AG04450 (cell line): Measurements from ENCODE around the gene OR2V1. TPM values are rescaled to one million over a fixed set of nuclear protein-coding genes. Genes with fewer than 3 reads are reported as not detected.

Experiments used
- CTCF ChIA-PET: fragments of 300-600, 350-600 bp; formaldehyde crosslinking; extraction: SDS; loops from one replicate; lab custom pipeline; 2022; ENCODE audit warnings: antibody characterized with exemption, inconsistent platforms; lab: Charles Lee
- POLR2A ChIA-PET: fragments of 350-600 bp; formaldehyde crosslinking; extraction: SDS; loops from one replicate; lab custom pipeline; 2021; ENCODE audit warnings: antibody characterized with exemption, inconsistent platforms; lab: Yijun Ruan, JAX
- DNase-seq: peaks from one replicate; pipeline ENCODE4 v3.0.0-alpha.2; 2011; ENCODE audit warnings: low read depth, low spot score
- H3K27ac ChIP-seq: one replicate; pipeline ENCODE4 v1.5.1; 2012; ENCODE audit warnings: low read depth, low read length, control low read depth
- H3K27me3 ChIP-seq: one replicate; pipeline ENCODE4 v1.6.0; 2012; ENCODE audit warnings: low read length; ENCODE audit not compliant: control insufficient read depth, insufficient read depth
- H3K4me3 ChIP-seq: 2 replicates; pipeline ENCODE4 v1.5.1; 2011; ENCODE audit warnings: mild to moderate bottlenecking, low read depth, low read length, control low read depth
- H3K9me3 ChIP-seq: 2 replicates; pipeline ENCODE4 v1.5.1; 2012; ENCODE audit warnings: low read length; ENCODE audit not compliant: control insufficient read depth, insufficient read depth
- CTCF ChIP-seq: IDR thresholded peaks from 2 replicates; pipeline ENCODE4 v1.5.1; 2011; ENCODE audit warnings: low read depth, low read length, control low read depth, inconsistent platforms
- polyA plus RNA-seq: library from polyadenylated mRNA; depleted of rRNA; stranded (reverse); fragments of >200 nt; gene quantifications from 2 replicates; pipeline ENCODE4 v1.2.3, GENCODE V29; 2011

The OR2V1 gene
- polyA plus RNA-seq, 1 experiment: not detected

- H3K9me3 ChIP-seq: no peaks in the 10 kb centered on the region
- no peaks in the 10 kb centered on the region for H3K27me3 ChIP-seq
- no peak for TF ChIP-seq CTCF
- CTCF ChIA-PET: no interaction called here
- POLR2A ChIA-PET: no interaction called here
- H3K4me3 ChIP-seq: no peak overlapping the region
- DNase-seq: no peak
- H3K27ac ChIP-seq: no peak overlapping the region
Observed at GRCh38 chr5:181092428-181092827, 38.5 kb downstream of the OR2V1 start.

- Histone ChIP-seq H3K4me3 (no peak overlapping the region), H3K27ac (no peak overlapping the region), H3K9me3 (no peaks in the 10 kb centered on the region), H3K27me3 (peaks cover 15% of the 10 kb centered on the region)
- ChIA-PET POLR2A (no interaction called here), CTCF (no interaction called here)
- TF ChIP-seq CTCF: peak; percentile 45
- DNase-seq: no peak
Observed at GRCh38 chr5:181088289-181088688, 42.7 kb downstream of the OR2V1 start.

- no peak for TF ChIP-seq CTCF
- Histone ChIP-seq H3K9me3 (no peaks in the 10 kb centered on the region), H3K4me3 (no peak overlapping the region), H3K27ac (no peak overlapping the region), H3K27me3 (peaks cover 15% of the 10 kb centered on the region)
- no peak for DNase-seq
- POLR2A ChIA-PET: no interaction called here
- CTCF ChIA-PET: interaction anchor here (1.1 kb wide), 1 partner anchor 218 kb away, joined by 4 read pairs; no protein-coding TSS in a partner anchor
Observed at GRCh38 chr5:181087309-181087708, 43.7 kb downstream of the OR2V1 start.

GRCh38 chr5:181086884-181087205 lies 44.1 kb downstream of the OR2V1 start:
- POLR2A ChIA-PET: no interaction called here
- peaks cover 15% of the 10 kb centered on the region for H3K27me3 ChIP-seq
- no peak for TF ChIP-seq CTCF
- no peaks in the 10 kb centered on the region for H3K9me3 ChIP-seq
- no peak overlapping the region for H3K4me3 ChIP-seq
- DNase-seq: no peak
- CTCF ChIA-PET: interaction anchor here (1.1 kb wide), 1 partner anchor 218 kb away, joined by 4 read pairs; no protein-coding TSS in a partner anchor
- no peak overlapping the region for H3K27ac ChIP-seq

- DNase-seq: no peak
- ChIA-PET POLR2A (no interaction called here), CTCF (interaction anchor here (0.9 kb wide), 1 partner anchor 8 kb away, joined by 3 read pairs; no protein-coding TSS in a partner anchor)
- Histone ChIP-seq H3K27me3 (peaks cover 15% of the 10 kb centered on the region), H3K27ac (no peak overlapping the region), H3K9me3 (no peaks in the 10 kb centered on the region), H3K4me3 (no peak overlapping the region)
- TF ChIP-seq CTCF: no peak
Observed at GRCh38 chr5:181086026-181086883, 44.7 kb downstream of the OR2V1 start.
